K562 treated with DMSO at 1 percent for 24 hours (cell line): ENCODE results near the gene CSNK2B. TPM values are rescaled to one million over a fixed set of nuclear protein-coding genes. Genes with fewer than 3 reads are reported as not detected.

Source experiments
- total RNA-seq: library from RNA; unstranded; fragments of 300-600 nt; gene quantifications from 2 replicates; pipeline ENCODE4 v1.2.3, GENCODE V29; 2022; ENCODE audit warnings: low read depth; ENCODE audit not compliant: insufficient read depth

Gene CSNK2B
- 569 and 630 TPM in 2 replicates for total RNA-seq

DNA sequence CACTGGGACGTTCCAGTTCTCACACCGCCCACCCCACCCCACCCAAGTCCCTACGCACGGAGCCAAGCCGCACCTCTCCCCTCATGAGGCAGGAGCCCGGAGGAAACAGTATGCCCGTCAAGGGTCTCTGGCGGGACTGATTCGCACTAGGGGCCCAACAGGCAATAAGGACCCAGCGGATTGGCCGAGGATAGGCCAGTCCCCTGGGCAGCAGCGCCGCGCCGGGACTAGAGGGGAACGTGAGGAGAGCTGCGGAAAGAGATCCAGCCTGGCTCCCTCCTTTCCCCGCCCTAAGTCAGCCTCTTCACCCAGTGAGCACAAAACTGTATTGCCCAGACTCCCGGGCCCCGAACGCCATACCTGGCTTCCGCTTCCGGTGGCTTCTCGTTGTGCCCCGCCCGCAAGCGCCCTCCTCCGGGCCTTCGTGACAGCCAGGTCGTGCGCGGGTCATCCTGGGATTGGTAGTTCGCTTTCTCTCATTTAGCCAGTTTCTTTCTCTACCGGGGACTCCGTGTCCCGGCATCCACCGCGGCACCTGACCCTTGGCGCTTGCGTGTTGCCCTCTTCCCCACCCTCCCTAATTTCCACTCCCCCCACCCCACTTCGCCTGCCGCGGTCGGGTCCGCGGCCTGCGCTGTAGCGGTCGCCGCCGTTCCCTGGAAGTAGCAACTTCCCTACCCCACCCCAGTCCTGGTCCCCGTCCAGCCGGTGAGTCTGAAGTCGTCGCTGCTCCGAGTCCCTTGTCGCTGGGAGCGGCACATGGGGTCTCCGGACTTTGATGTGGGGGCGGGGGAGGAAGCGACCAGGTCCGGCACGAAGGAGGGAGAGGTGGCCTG is at the start of gene CSNK2B:
Gene CSNK2B, plus strand, starts transcription at position 580 of the 836 bp plus-strand sequence. CDS start 752 bp downstream, outside the sequence.

DNA sequence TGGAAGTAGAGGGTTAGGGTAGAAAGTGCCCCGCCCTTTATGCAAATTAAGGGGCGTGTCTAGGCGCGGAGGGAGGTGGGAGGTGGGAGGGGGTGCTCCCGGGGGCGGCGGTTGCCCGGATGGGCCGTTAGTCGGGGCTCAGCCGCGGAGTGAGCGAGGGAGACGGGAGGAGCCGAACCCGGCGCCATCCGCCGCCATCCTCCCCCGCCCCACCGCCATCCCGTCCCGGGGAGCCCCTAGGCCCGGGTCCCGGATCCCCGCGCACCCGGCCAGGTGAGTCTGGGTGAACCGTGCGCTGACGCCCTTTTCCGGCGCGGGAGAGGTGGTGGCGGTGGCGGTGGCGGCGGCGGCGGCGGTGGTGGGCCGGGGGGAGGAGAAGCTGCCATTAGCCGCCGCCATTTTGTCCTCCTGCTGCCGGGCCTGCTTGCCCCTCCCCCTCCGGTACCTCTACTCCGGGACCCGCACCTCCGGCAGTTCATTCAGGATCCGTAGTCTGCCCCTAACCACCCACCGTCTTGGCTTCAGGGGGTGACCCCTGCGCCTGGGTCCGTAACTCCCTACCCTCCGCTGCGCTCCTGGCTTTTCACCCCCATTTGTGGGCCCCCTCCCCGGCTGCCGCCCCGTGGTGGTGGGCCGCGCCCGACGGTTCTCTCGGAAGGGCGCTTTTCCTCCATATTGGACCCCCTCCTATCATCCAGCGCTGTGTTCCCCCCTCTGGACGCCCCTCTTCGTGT is 45.1 kb upstream of the CSNK2B start, which contains the start of gene PRRC2A:
Gene PRRC2A, plus strand, starts transcription at position 130 of the 734 bp plus-strand sequence. CDS start 2,075 bp downstream, outside the sequence.

DNA sequence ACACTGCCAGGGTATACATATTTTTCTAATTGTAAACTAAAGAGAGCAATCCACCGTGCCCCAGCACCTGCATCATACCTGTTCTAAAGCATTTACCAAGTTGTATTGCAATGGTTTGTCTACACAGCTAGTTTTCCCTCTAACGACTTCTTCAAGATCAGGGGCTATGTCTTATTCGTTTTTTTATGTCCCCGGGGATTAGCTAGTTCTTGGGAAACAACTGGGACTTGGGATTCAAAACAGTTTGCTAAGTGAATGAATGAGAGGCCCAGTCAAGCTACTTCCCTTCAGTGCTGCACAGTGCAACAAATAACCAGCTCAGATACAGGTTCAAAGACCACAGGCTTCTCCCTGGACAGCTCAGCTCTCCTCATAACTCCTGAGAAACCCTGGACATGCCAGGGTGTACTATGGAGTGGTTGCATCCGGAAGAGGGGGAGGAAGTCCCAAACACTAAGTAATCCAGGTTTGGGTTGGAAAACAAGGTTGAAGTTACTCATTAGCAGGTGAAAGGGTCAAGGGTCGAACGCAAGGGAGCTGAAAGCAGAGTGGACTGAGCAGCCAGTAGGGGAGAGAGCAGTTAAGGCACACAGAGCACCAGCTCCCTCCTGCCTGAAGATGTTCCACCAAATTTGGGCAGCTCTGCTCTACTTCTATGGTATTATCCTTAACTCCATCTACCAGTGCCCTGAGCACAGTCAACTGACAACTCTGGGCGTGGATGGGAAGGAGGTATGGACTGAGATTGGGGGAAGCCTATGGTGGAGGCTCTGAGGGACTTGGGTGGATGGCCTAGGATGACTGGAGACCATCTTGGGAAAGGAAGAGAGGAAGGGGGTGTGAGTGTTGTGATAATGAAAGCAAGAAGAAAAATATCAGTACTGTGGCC is 10.3 kb upstream of the CSNK2B start, which contains the start of gene APOM:
Gene APOM, plus strand, starts transcription at position 546 of the 889 bp plus-strand sequence. Its CDS starts 73 bp downstream, at position 619.

DNA sequence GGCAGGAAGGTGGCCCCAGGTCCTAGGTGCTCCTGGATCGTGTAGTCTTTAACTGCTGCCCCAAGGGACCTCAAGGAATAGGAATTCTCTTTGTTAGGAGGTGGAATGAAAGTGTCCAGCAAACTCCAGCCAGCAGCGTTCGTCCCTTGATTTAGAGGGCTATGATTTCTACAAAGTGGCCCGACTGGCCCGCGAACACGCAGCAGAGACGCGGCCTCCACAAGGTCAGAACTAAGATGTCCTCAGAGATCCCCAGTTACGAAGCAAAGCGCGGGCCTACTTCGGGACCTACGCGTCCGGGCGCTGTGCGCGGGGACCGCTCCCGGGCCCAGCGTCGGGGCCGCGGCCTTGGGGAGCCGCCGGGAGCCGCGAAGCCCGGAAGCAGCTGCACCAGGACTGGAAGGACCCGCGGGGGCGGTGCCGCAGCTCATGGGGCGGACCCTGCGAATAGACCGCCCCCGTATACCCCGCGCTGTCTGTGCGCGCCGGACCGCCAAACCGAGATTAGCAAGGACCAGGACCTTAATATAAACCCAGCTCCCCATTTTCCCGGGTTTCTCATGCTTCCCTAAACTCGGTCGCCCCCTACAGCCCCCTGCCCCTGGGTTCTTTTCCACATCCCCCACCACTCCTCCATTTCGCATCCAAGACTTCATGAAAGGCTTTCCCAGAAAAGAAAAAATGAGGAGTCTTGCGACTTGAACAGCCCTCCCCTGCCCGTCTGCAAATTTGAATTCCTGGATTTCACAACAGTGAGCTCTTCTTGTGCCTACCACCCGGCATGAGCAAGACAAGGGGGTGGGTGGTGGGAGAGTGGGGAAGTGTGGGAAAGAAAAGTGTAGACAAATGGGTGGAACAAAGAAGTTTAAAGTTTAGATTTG is 5.3 kb upstream of the CSNK2B start, which contains the start of gene C6orf47:
Gene C6orf47, minus strand, starts transcription at position 398 of the 881 bp plus-strand sequence. CDS start 831 bp downstream, outside the sequence.

DNA sequence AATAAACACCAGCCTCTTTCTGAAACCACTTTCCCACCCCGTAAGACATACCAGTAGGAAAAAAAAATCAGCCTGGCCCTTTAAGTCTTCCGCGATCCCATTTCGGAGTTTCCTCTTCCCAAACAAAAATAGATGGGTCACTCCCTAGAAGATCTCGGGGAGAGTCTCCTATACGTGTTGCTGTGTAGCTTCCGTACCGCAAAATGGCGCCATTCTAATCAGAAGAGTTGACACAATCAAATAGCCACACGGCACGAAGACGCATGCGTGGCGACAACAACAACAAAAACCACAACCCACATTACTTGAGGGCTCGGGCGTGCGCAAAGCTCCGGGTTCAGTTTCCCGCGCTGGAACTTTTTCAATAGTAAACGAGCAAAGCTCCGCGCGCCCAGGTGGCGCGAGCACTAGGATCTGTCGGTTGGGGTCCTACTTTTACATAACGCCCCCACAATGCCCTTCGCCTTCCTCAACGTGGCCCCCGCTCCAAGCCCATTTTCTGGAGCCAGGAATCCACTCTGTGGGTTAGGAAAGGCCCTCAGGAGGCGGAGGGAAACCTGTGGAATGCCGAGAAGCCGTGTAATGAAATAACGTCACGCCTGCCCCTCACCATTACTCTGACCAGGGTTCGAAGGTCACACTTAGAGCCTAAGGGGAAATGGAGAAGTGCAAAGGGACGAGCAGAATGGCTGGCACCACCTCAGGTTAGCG is 935 bp upstream of the CSNK2B start, which contains the start of gene GPANK1:
Gene GPANK1, minus strand, starts transcription at position 208 of the 711 bp plus-strand sequence. CDS start 519 bp downstream, outside the sequence.

DNA sequence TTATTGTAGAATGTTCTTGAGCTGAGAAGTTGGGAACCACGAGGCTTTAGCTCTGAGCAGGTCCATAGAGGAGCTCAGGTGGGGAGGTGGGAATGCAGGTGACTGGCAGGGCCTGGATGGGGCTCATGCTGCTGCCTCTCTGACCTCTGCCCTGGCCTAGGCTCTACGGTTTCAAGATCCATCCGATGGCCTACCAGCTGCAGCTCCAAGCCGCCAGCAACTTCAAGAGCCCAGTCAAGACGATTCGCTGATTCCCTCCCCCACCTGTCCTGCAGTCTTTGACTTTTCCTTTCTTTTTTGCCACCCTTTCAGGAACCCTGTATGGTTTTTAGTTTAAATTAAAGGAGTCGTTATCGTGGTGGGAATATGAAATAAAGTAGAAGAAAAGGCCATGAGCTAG is 3.8 kb downstream of the CSNK2B start, which contains the start of gene LY6G5B:
Gene LY6G5B, plus strand, starts transcription at position 301 of the 400 bp plus-strand sequence. CDS start 975 bp downstream, outside the sequence.

DNA sequence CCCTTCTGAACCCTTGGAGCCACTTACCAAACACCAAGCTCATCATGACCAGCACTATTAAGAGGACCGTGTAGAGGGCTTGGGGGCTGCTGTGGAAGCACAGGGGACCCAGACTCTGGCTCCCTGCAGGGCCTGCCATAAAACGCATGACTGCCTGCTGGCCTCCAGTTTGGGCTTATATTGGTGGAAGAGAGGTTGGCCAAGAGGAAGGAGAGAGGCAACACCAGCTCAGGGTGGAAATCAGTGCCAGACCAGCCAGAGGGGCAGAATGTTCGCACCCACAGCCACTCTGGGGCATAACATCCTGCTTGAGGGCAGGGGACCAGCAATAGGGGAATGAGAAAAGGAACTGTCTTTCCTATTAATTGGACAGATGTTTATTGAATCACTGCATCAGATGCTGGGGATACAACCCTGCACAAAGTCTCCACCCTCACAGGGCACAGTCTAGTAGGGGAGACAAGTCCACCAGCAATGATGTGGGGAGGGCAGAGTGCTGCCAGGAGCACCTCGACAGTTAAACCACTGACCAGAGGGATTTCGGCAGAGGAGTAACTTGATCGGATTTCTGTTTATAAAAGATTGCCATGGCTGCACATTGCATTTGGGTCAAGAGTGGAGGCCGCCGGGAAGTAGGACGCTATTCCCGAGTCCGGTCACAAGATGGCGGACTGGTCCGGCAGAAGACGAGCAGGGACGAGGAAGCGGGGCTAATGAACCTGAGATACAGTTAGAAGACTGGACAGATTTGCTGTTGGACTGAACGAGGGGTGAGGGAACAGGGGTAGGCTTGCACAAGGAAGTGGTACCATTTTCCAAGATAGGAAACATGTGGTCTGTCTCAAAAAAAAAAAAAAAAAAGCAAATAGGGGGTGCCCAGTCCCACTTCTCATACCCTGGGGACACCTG is 14.6 kb downstream of the CSNK2B start, which contains the start of gene LY6G5C:
Gene LY6G5C, minus strand, starts transcription at position 842 of the 909 bp plus-strand sequence. Its CDS starts 694 bp downstream, at position 148.

DNA sequence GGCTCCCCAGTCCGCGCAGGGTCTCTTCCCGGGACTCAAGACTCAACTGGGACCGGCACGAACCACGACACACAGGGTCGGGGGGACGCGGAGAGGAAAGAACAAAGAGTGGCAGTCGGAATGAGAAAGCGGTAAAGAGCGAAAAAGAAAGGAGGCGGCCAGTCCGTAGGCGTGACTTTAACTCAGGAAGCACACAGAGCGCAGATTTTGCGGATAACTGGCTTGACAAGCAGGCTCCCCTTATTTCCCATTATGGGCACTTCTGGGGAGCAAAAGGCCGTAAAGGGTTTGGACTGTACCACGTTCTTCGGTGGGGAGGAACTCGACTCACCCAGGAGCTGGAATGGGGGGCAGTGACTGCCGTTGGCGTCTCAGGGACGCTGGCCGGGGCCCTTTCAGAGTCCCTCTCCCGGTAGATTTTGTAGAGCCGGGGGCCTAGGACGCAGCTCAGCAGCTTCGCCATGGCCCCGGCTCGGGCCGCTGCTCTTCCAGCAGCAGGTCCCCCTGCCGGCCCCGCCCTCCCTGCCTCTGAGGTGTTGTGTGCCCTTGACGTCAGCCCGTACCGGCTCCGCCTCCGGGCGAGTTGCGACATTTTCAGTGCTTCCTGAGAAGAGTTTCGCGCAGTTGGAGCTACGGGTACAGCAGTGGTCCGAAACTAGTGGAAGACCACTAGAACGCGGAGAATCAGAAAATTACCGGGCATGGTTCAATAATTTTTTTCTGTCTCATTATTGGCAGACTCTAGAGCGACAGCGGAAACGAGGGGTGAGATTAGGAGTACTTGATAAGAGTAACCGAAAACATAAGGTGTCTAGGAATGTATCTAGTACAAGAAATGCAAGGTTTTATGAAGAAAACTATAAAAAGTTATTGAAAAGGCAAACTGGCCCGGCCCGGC is 37.2 kb downstream of the CSNK2B start, which contains the start of gene ABHD16A:
Gene ABHD16A, minus strand, starts transcription at position 506 of the 898 bp plus-strand sequence. Its CDS starts 43 bp downstream, at position 463.

DNA sequence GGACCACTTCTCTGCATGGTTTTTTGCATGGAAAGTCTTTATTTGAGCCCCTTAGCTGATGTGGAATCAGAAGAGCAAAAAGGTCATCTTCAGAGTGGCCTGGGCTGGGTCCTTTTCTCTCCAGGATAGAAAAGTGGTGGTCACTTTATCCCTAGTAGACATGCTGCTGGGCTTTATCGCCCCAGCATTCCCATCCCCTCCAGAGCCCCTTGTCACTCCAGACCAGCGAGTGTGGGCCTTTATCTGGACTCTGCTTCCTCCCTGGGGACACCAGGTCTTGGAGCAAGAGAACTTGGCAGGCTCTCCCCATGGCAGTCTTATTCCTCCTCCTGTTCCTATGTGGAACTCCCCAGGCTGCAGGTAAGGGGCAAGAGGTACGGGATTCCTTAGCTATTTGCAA is 40.7 kb downstream of the CSNK2B start, which contains the start of gene LY6G6F:
Gene LY6G6F, plus strand, starts transcription at position 268 of the 400 bp plus-strand sequence. Its CDS starts 41 bp downstream, at position 309.

DNA sequence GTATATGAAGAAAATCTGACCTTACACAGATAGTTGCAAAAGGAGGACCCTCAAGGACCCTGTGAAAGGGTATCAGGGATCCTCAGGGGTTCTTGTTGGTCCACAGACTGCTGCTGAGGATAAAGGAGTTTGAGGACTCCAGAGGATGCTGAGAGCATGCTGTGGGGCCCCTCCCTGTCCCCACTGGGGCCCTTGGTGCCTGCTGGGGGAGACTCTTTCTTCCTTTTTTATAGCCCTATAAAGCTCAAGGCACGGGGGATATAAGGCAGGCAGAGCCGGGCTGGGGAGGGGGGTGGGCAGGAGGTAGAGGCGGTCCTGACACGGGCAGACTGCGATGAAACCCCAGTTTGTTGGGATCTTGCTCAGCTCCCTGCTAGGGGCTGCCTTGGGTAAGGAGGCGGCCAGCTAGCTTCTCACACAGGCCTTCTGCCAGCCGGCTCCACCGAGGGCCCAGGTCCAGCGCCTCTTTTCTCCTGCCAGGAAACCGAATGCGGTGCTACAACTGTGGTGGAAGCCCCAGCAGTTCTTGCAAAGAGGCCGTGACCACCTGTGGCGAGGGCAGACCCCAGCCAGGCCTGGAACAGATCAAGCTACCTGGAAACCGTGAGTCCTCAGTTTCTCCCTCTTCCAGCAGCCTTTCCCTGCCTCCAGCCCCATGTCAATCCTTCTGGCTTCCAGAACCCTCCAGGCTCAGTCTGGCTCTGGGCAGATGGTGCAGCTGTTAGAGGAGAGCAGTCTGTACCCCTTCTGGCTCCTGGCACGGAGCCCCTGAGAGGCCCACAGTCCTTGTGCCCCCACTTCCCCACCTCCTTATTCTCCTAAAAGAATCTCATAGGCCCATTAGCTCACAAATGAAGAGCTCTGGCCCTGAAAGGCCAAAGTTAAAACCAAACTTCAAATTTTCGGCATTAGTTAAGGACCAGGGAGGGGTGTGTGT is 49.4 kb downstream of the CSNK2B start, which contains the start of gene LY6G6D:
Gene LY6G6D, plus strand, starts transcription at position 327 of the 937 bp plus-strand sequence. Its CDS starts 8 bp downstream, at position 335.

Other genes with a start within 250 kb of the CSNK2B start
- 27.4 and 28.7 TPM in 2 replicates for gene MICB, start 167.9 kb upstream of the CSNK2B start, total RNA-seq
- not detected in 2 replicates for gene MCCD1, start 137.1 kb upstream of the CSNK2B start, total RNA-seq
- gene DDX39B, start 124.1 kb upstream of the CSNK2B start, total RNA-seq: 156 and 175 TPM in 2 replicates
- gene ATP6V1G2, start 119.5 kb upstream of the CSNK2B start, total RNA-seq: not detected in 2 replicates
- 78.2 and 92.3 TPM in 2 replicates for gene NFKBIL1, start 118.5 kb upstream of the CSNK2B start, total RNA-seq
- gene LTA, start 93.8 kb upstream of the CSNK2B start, total RNA-seq: 0.42 TPM in 1 of 2 replicates, not detected in the other
- gene TNF, start 90.5 kb upstream of the CSNK2B start, total RNA-seq: 0.32 and 0.80 TPM in 2 replicates
- gene LTB, start 83.7 kb upstream of the CSNK2B start, total RNA-seq: 2.1 TPM in 1 of 2 replicates, not detected in the other
- 1.2 and 4.7 TPM in 2 replicates for gene LST1, start 79.8 kb upstream of the CSNK2B start, total RNA-seq
- gene NCR3, start 73.1 kb upstream of the CSNK2B start, total RNA-seq: 1.8 and 2.2 TPM in 2 replicates
- gene AIF1, start 50.8 kb upstream of the CSNK2B start, total RNA-seq: 8.9 and 11.5 TPM in 2 replicates
- gene PRRC2A, start 45.4 kb upstream of the CSNK2B start, total RNA-seq: 276 and 279 TPM in 2 replicates
- gene BAG6, start 13.4 kb upstream of the CSNK2B start, total RNA-seq: 470 and 501 TPM in 2 replicates
- gene APOM, start 10.2 kb upstream of the CSNK2B start, total RNA-seq: 5.6 and 8.4 TPM in 2 replicates
- 42.1 and 44.2 TPM in 2 replicates for gene C6orf47, start 5.3 kb upstream of the CSNK2B start, total RNA-seq
- 62.9 and 68.1 TPM in 2 replicates for gene GPANK1, start 1.1 kb upstream of the CSNK2B start, total RNA-seq
- gene LY6G5B, start 3.9 kb downstream of the CSNK2B start, total RNA-seq: 4.5 and 6.0 TPM in 2 replicates
- 0.45 TPM in 1 of 2 replicates, not detected in the other for gene LY6G5C, start 15.0 kb downstream of the CSNK2B start, total RNA-seq
- 104 and 110 TPM in 2 replicates for gene ABHD16A, start 37.2 kb downstream of the CSNK2B start, total RNA-seq
- gene LY6G6F, start 40.8 kb downstream of the CSNK2B start, total RNA-seq: not detected in 2 replicates
- not detected in 2 replicates for gene LY6G6D, start 49.3 kb downstream of the CSNK2B start, total RNA-seq
- gene LY6G6C, start 55.7 kb downstream of the CSNK2B start, total RNA-seq: not detected in 2 replicates
- not detected in 2 replicates for gene MPIG6B, start 57.3 kb downstream of the CSNK2B start, total RNA-seq
- 60.3 and 69.2 TPM in 2 replicates for gene DDAH2, start 63.2 kb downstream of the CSNK2B start, total RNA-seq
- 1,325 and 1,384 TPM in 2 replicates for gene CLIC1, start 70.5 kb downstream of the CSNK2B start, total RNA-seq
- 31.2 and 34.8 TPM in 2 replicates for gene MSH5, start 73.9 kb downstream of the CSNK2B start, total RNA-seq
- 4.5 and 5.1 TPM in 2 replicates for gene SAPCD1, start 96.6 kb downstream of the CSNK2B start, total RNA-seq
- 5.7 and 7.6 TPM in 2 replicates for gene VWA7, start 111.2 kb downstream of the CSNK2B start, total RNA-seq
- 128 and 134 TPM in 2 replicates for gene VARS1, start 129.7 kb downstream of the CSNK2B start, total RNA-seq
- 164 and 168 TPM in 2 replicates for gene LSM2, start 140.9 kb downstream of the CSNK2B start, total RNA-seq
- 4.2 and 4.5 TPM in 2 replicates for gene HSPA1L, start 149.2 kb downstream of the CSNK2B start, total RNA-seq
- gene HSPA1A, start 149.5 kb downstream of the CSNK2B start, total RNA-seq: 1,066 and 1,122 TPM in 2 replicates
- 895 and 916 TPM in 2 replicates for gene HSPA1B, start 161.7 kb downstream of the CSNK2B start, total RNA-seq
- 325 and 330 TPM in 2 replicates for gene NEU1, start 196.7 kb downstream of the CSNK2B start, total RNA-seq
- 10.9 and 11.4 TPM in 2 replicates for gene SLC44A4, start 212.9 kb downstream of the CSNK2B start, total RNA-seq
- 93.8 and 95.0 TPM in 2 replicates for gene EHMT2, start 231.6 kb downstream of the CSNK2B start, total RNA-seq
- 8.6 and 11.4 TPM in 2 replicates for gene ZBTB12, start 236.0 kb downstream of the CSNK2B start, total RNA-seq